Hepatocyte (in vitro differentiated cells): ENCODE results near the gene MCF2L2. TPM values are rescaled to one million over a fixed set of nuclear protein-coding genes. Genes with fewer than 3 reads are reported as not detected.

Experiments used
- DNase-seq: peaks from one replicate; pipeline ENCODE4 v3.0.0-alpha.2; 2016; ENCODE audit warnings: low spot score
- H2AFZ ChIP-seq: fragments of 200-600 bp; sonication (generic); 2 replicates; pipeline ENCODE4 v1.6.0; 2016; ENCODE audit warnings: antibody characterized with exemption, mild to moderate bottlenecking
- H3K27ac ChIP-seq: fragments of 200-600 bp; sonication (generic); 2 replicates; pipeline ENCODE4 v1.5.1; 2016; ENCODE audit warnings: mild to moderate bottlenecking
- H3K27me3 ChIP-seq: fragments of 200-600 bp; sonication (generic); 2 replicates; pipeline ENCODE4 v1.6.1; 2016
- H3K36me3 ChIP-seq: fragments of 200-600 bp; sonication (generic); replicated peaks from 2 replicates; pipeline ENCODE4 v1.5.1; 2016; ENCODE audit warnings: low read depth; ENCODE audit not compliant: insufficient read depth
- H3K4me1 ChIP-seq: fragments of 200-600 bp; sonication (generic); 2 replicates; pipeline ENCODE4 v1.5.1; 2016; ENCODE audit warnings: mild to moderate bottlenecking, moderate library complexity; ENCODE audit not compliant: insufficient read depth
- H3K4me2 ChIP-seq: fragments of 200-600 bp; sonication (generic); 2 replicates; pipeline ENCODE4 v1.6.0; 2016
- H3K4me3 ChIP-seq: fragments of 200-600 bp; sonication (generic); 2 replicates; pipeline ENCODE4 v1.5.1; 2016; ENCODE audit warnings: mild to moderate bottlenecking
- H3K79me2 ChIP-seq: fragments of 200-600 bp; sonication (generic); 2 replicates; pipeline ENCODE4 v1.6.0; 2017; ENCODE audit warnings: mild to moderate bottlenecking
- H3K9me2 ChIP-seq: fragments of 200-600 bp; sonication (generic); replicated peaks from 2 replicates; pipeline ENCODE4 v1.6.0; 2017; ENCODE audit warnings: mild to moderate bottlenecking; ENCODE audit not compliant: insufficient read depth
- H3K9me3 ChIP-seq: fragments of 200-600 bp; sonication (generic); 2 replicates; pipeline ENCODE4 v1.5.1; 2016; ENCODE audit warnings: low read depth, mild to moderate bottlenecking
- H4K20me1 ChIP-seq: fragments of 200-600 bp; sonication (generic); 2 replicates; pipeline ENCODE4 v1.6.0; 2016; ENCODE audit warnings: mild to moderate bottlenecking; ENCODE audit not compliant: insufficient read depth, poor library complexity, severe bottlenecking
- EZH2 ChIP-seq: fragments of 200-600 bp; sonication (generic); IDR thresholded peaks from 2 replicates; pipeline ENCODE4 v1.6.1; 2016; ENCODE audit warnings: antibody characterized with exemption, mild to moderate bottlenecking, borderline replicate concordance
- EZH2phosphoT487 ChIP-seq: fragments of 200-600 bp; sonication (generic); IDR thresholded peaks from one replicate; pipeline ENCODE4 v1.6.1; 2018; ENCODE audit warnings: antibody characterized with exemption, mild to moderate bottlenecking, low read depth, moderate library complexity; ENCODE audit not compliant: unreplicated experiment, severe bottlenecking
- WGBS: methylation state at CpG from one replicate; pipeline ENCODE4 v1.1.6; 2016; ENCODE audit warnings: low lambda C conversion rate; ENCODE audit errors: missing lambda C conversion rate; 5-methylcytosine and 5-hydroxymethylcytosine counted together
- polyA plus RNA-seq: library from polyadenylated mRNA; unstranded; fragments of >200 nt; fragmentation: Nextera tagmentation; extraction: Ambion mirVana; gene quantifications from 2 replicates; pipeline ENCODE4 v1.2.1, GENCODE V29; 2016
- total RNA-seq: library from RNA; depleted of rRNA; stranded (reverse); fragments of >200 nt; gene quantifications from 2 replicates; pipeline ENCODE4 v1.2.3, GENCODE V29; 2014
- TF ChIP-seq, protein P1 (sequence below): fragments of 200-600 bp; sonication (generic); IDR thresholded peaks from 2 replicates; pipeline ENCODE4 v1.5.1; 2016; ENCODE audit warnings: antibody characterized with exemption, mild to moderate bottlenecking; ENCODE audit not compliant: poor library complexity

MCF2L2 gene
- total and polyA plus RNA-seq, 2 experiments from 2014 or later = 0.17 to 0.63 TPM

DNA sequence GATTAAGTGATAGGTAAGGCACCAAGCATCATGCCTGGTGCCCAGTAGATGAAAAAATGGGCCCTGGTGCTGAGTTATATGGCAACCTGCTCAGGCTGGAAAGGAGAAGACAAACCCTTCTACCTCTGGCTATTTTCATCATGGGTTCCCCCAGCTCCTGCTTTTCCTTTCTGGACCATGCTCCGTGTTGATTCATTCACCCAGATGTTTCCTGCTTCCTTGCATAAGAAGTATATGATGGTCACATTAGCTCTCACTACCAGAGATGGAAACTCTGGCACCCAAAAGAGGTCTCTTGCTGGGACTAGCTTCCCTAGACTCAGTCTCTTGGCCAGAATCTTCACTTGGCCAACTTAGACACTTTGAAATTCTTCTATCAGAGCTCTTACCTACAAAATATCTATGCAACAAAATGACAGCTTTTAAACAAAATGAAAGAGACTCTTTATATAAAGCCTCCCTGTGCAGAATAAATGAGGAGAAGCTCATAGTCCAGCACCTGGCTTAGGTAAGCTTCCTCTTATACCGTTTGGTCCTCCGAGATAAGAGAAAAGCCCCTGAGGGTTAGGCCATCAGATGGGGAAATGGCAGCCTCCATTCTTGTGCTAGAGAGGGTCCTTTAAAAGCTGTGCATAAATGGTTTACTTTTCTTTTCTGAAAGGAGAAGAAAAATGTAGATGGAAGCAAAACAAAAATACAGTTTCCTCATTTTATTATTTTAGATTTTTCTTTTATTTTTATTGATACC, 46.8 kb upstream of the MCF2L2 start:
- Histone ChIP-seq H3K27me3 (no peaks in the 10 kb centered on the region), H3K4me1 (peaks cover 6% of the 10 kb centered on the region), H4K20me1 (no peaks in the 10 kb centered on the region), H3K4me2 (no peak overlapping the region), H2AFZ (no peak overlapping the region), H3K36me3 (no peaks in the 10 kb centered on the region), H3K4me3 (no peak overlapping the region), H3K9me3 (no peaks in the 10 kb centered on the region), H3K9me2 (no peaks in the 10 kb centered on the region), H3K79me2 (no peaks in the 10 kb centered on the region), H3K27ac (no peak overlapping the region)
- 57% methylated on average over 3 of the region's 3 CpGs for WGBS
- no peak for DNase-seq
- TF ChIP-seq, protein P1, sequence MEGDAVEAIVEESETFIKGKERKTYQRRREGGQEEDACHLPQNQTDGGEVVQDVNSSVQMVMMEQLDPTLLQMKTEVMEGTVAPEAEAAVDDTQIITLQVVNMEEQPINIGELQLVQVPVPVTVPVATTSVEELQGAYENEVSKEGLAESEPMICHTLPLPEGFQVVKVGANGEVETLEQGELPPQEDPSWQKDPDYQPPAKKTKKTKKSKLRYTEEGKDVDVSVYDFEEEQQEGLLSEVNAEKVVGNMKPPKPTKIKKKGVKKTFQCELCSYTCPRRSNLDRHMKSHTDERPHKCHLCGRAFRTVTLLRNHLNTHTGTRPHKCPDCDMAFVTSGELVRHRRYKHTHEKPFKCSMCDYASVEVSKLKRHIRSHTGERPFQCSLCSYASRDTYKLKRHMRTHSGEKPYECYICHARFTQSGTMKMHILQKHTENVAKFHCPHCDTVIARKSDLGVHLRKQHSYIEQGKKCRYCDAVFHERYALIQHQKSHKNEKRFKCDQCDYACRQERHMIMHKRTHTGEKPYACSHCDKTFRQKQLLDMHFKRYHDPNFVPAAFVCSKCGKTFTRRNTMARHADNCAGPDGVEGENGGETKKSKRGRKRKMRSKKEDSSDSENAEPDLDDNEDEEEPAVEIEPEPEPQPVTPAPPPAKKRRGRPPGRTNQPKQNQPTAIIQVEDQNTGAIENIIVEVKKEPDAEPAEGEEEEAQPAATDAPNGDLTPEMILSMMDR = no peak
- TF ChIP-seq EZH2 = no peak
- no peak for TF ChIP-seq EZH2phosphoT487

- Histone ChIP-seq H3K36me3 (no peaks in the 10 kb centered on the region), H3K4me2 (no peak overlapping the region), H3K4me3 (no peak overlapping the region), H3K9me2 (no peaks in the 10 kb centered on the region), H3K27ac (no peak overlapping the region), H3K4me1 (no peaks in the 10 kb centered on the region), H3K27me3 (no peaks in the 10 kb centered on the region), H2AFZ (no peak overlapping the region), H3K79me2 (no peaks in the 10 kb centered on the region), H4K20me1 (no peaks in the 10 kb centered on the region), H3K9me3 (no peaks in the 10 kb centered on the region)
- DNase-seq = no peak
- 95% methylated on average over 2 of the region's 2 CpGs for WGBS
- TF ChIP-seq EZH2phosphoT487 = no peak
- TF ChIP-seq EZH2 = no peak
- TF ChIP-seq, protein P1 = no peak
Observed at GRCh38 chr3:183473969-183474368, 45.5 kb upstream of the MCF2L2 start.

DNA sequence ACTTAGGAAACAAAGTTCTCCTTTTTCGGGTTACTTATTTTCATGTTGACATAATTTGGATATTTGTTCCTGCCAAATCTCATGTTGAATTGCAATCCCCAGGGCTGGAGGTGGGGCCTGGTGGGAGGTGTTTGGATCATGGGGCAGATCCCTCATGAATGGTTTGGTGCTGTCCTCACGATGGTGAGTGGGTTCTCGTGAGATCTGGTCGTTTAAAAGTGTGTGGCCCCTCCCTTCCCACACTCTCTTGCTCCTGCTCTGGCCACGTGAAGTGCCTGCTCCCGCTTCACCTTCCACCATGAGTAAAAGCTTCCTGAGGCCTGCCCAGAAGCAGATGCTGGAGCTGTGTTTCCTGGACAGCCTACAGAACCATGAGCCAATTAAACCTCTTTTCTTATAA, 43.7 kb upstream of the MCF2L2 start:
- no peaks in the 10 kb centered on the region for H4K20me1 ChIP-seq

More for the DNA sequence above, 43.7 kb upstream of the MCF2L2 start:
- no peak for DNase-seq
- no peak overlapping the region for H3K4me3 ChIP-seq
- WGBS = 78% methylated on average over 6 of the region's 6 CpGs
- no peaks in the 10 kb centered on the region for H3K36me3 ChIP-seq
- H3K4me1 ChIP-seq = no peaks in the 10 kb centered on the region
- no peaks in the 10 kb centered on the region for H3K9me2 ChIP-seq
- TF ChIP-seq, protein P1 = no peak
- no peaks in the 10 kb centered on the region for H3K27me3 ChIP-seq
- H3K9me3 ChIP-seq = no peaks in the 10 kb centered on the region
- H3K27ac ChIP-seq = no peak overlapping the region
- no peak overlapping the region for H3K4me2 ChIP-seq
- H3K79me2 ChIP-seq = no peaks in the 10 kb centered on the region
- H2AFZ ChIP-seq = no peak overlapping the region
